Mucosa of gallbladder (tissue), 1 donor: ENCODE measurements around the gene GPR183. TPM values are rescaled to one million over a fixed set of nuclear protein-coding genes. Genes with fewer than 3 reads are reported as not detected.

Source experiments
- DNase-seq: peaks from one replicate; pipeline ENCODE4 v3.0.0-alpha.2; 2020; ENCODE audit warnings: low spot score
- total RNA-seq: library from RNA; stranded (reverse); gene quantifications from one replicate; pipeline ENCODE4 v1.2.1, GENCODE V29; 2021
- donor health status: DM: no; HTN: no; CAD: no.

The GPR183 gene
- total RNA-seq, 1 donor from 2014 or later: 11.7 TPM

DNA sequence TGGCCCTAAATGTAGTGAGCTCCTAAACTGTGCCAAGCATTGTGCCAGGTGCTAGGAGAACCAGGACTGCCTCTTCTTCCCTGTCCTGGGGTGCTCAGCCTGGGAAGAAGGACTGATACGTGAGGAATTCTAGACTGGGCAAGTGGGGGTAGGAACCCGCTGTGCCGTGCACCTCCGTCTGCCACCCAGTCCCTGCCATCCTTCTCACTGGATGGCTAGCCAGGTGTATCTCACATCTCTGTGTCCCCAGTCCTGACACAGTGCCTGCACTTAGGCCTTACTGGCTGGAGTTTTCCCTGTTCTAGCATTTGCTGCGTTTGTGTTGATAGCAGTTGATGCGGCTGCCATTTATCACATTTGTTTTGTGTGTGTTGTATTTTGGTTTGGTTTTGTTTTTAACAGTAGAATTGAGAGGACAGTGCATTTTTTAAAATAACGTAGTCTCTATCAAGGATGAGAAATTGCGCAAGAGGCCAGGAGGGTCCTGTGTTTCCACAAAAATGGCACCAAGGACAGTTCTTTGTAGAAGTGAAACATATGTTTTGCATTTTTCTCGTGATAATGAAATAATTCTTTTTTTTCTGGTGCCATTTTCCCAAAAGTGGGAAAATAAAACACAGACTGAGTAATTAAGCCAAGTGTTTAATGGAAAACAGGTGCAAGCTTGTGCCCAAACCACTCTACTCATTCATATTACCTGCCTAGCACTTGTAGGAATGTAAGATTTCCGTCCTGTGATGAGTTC lies 4.7 kb upstream of the GPR183 start:
- DNase-seq: no peak

GRCh38 chr13:99311137-99311536 lies 3.9 kb upstream of the GPR183 start:
- DNase-seq: no peak

GRCh38 chr13:99310382-99311031 lies 3.3 kb upstream of the GPR183 start:
- no peak for DNase-seq

GRCh38 chr13:99308471-99309087 lies 1.4 kb upstream of the GPR183 start:
- no peak for DNase-seq

GRCh38 chr13:99307648-99308339 lies 595 bp upstream of the GPR183 start:
- no peak for DNase-seq

DNA sequence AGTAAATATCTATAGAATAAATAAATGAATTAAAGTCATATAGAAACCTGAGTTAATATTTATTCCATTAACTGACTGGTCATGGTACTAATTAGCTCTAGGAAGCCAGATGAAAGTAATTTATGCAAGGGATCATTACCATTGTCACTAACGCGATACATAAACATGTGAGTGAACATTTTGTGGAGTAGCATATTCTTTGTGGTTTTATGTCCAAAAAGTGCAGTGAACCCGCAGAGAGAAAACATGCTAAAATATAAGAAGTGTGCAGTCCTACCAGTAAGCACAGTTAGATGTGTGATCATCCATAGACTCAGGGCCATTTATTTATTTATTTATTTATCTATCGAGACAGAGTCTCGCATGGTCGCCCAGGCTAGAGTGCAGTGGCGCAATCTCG lies 1.6 kb downstream of the GPR183 start:
- no peak for DNase-seq

DNA sequence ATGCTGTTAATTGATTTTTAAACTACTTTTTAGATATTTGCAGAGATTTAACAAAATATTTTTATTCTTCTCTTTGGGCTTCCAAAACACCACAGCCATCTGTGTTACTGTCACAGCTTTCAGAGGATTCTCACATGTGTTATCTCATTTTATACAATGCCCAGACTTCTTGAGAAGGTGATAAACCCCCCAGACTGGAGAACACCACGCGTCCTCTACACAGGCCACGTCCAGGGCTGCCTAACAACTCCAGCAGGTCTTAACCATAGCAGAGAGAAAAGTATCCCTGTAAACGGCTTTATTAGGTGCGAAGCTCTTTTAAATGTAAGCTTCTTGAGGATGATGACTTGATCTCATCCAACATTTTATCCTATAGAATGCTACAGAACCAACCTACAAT lies 2.0 kb downstream of the GPR183 start:
- DNase-seq: no peak

DNA sequence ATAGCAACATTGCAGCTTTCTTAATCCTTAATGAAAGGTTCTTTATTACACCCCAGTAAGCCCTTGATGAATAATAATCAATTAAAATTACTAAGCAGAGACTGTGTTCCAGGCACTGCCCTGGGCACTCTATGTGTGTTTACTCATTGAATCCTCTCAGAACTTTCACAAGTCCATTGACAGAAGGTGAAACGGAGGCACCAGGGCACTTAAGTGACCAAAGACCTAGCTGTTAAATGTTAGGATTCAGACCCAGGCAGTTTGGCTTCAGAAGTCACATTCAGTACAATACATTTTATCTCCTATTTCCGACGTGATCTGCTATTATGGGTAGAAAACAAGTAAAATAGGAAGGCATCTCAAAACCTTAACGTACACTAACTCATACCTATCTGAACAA lies 2.7 kb downstream of the GPR183 start:
- no peak for DNase-seq

GRCh38 chr13:99303863-99304521 lies 3.2 kb downstream of the GPR183 start:
- DNase-seq: peak; percentile 26

GRCh38 chr13:99302637-99303505 lies 4.3 kb downstream of the GPR183 start:
- no peak for DNase-seq

GRCh38 chr13:99301913-99302636 lies 5.1 kb downstream of the GPR183 start:
- no peak for DNase-seq

GRCh38 chr13:99301056-99301838 lies 6.0 kb downstream of the GPR183 start:
- DNase-seq: no peak

GRCh38 chr13:99299920-99300341 lies 7.3 kb downstream of the GPR183 start:
- DNase-seq: no peak

GRCh38 chr13:99299256-99299919 lies 7.8 kb downstream of the GPR183 start:
- no peak for DNase-seq

DNA sequence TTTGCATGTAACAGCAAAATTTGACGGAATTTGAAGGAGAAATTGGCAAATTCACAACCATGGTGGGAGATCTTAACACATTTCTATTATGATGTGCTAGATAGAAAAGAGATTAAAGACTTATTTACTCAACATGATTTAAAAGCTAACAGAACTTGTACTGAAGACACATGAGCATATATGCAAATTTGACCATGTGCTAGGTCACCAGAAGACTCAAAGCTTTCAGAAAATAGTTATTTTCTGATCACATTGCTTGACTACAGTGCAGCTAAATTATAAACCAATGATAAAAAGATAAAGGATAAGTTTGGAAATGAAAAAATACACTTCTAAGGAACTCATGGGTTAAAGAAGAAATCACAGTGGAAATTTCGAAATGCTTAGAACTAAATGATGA lies 9.1 kb downstream of the GPR183 start:
- DNase-seq: no peak

- DNase-seq: no peak
Observed at GRCh38 chr13:99297331-99297730, 9.9 kb downstream of the GPR183 start.

GRCh38 chr13:99296398-99296797 lies 10.8 kb downstream of the GPR183 start:
- no peak for DNase-seq

DNA sequence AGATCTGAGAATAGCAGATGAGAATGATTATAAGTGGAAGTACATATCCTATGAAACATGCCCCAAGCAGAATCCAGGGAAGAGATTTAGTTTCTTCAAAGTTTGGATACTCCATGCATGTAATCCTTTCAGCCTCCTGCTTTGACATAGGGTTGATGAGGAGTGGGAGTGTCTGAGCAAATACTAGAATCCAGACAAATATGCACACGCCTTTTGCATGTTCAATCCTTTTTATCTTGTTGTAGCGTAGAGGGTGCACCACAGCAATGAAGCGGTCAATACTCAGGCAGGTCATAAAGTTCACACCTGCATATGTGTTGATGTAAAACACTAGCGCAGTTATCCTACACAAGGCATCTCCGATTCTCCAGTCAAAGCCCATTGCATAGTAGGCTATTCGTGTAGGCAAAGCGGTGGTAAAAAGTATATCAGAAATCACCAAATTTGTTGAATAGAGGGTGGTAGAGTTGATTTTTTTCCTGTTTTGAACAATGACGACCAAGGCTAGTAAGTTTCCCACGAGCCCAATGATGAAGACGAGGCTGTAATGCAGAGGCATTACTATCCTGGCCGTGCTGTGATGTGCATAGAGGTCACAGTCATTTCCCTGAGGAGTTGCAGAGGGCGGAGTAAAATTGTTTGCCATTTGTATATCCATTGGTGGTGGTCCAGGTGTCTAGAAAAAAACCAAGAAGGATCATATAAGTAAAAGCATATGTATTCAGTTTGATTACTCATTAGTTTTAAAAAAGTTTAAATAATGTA lies 11.5 kb downstream of the GPR183 start:
- DNase-seq: no peak
